Neuron (in vitro differentiated cells): ENCODE measurements around the gene TMEM54.

ENCODE experiments used
- H2AFZ ChIP-seq: one replicate; pipeline ENCODE4 v1.6.1; 2013; ENCODE audit warnings: low read depth, mild to moderate bottlenecking, inconsistent platforms, low read length, moderate library complexity
- H3K27me3 ChIP-seq: one replicate; pipeline ENCODE4 v1.6.1; 2013; ENCODE audit warnings: low read length; ENCODE audit not compliant: insufficient read depth
- H3K36me3 ChIP-seq: one replicate; pipeline ENCODE4 v1.6.1; 2013; ENCODE audit warnings: low read length; ENCODE audit not compliant: insufficient read depth
- H3K4me1 ChIP-seq: one replicate; pipeline ENCODE4 v1.6.1; 2013; ENCODE audit warnings: low read length; ENCODE audit not compliant: insufficient read depth
- H3K4me3 ChIP-seq: 2 replicates; pipeline ENCODE4 v1.5.1; 2013; ENCODE audit warnings: mild to moderate bottlenecking, low read length, moderate library complexity
- H3K9me3 ChIP-seq: one replicate; pipeline ENCODE4 v1.6.1; 2013; ENCODE audit warnings: low read length

TMEM54 gene

GRCh38 chr1:32897082-32898049, 3.8 kb downstream of the TMEM54 start:
- H3K4me1 ChIP-seq: peaks cover 13% of the 10 kb centered on the region
- H3K4me3 ChIP-seq: no peak overlapping the region
- H3K36me3 ChIP-seq: no peaks in the 10 kb centered on the region
- no peak overlapping the region for H2AFZ ChIP-seq
- no peaks in the 10 kb centered on the region for H3K9me3 ChIP-seq
- peaks cover 46% of the 10 kb centered on the region for H3K27me3 ChIP-seq

GRCh38 chr1:32896451-32896850, 4.7 kb downstream of the TMEM54 start:
- no peaks in the 10 kb centered on the region for H3K9me3 ChIP-seq
- H3K4me1 ChIP-seq: peaks cover 13% of the 10 kb centered on the region
- H3K4me3 ChIP-seq: no peak overlapping the region
- H3K36me3 ChIP-seq: no peaks in the 10 kb centered on the region
- peaks cover 38% of the 10 kb centered on the region for H3K27me3 ChIP-seq
- H2AFZ ChIP-seq: no peak overlapping the region

GRCh38 chr1:32895325-32896215, 5.6 kb downstream of the TMEM54 start:
- H3K27me3 ChIP-seq: peaks cover 31% of the 10 kb centered on the region
- peaks cover 12% of the 10 kb centered on the region for H3K4me1 ChIP-seq
- no peaks in the 10 kb centered on the region for H3K36me3 ChIP-seq
- no peak overlapping the region for H2AFZ ChIP-seq
- no peaks in the 10 kb centered on the region for H3K9me3 ChIP-seq
- H3K4me3 ChIP-seq: no peak overlapping the region

GRCh38 chr1:32894681-32895080, 6.5 kb downstream of the TMEM54 start:
- H3K36me3 ChIP-seq: no peaks in the 10 kb centered on the region
- no peak overlapping the region for H3K4me3 ChIP-seq
- peaks cover 11% of the 10 kb centered on the region for H3K4me1 ChIP-seq
- H3K27me3 ChIP-seq: peaks cover 23% of the 10 kb centered on the region
- H2AFZ ChIP-seq: no peak overlapping the region
- no peaks in the 10 kb centered on the region for H3K9me3 ChIP-seq

- Histone ChIP-seq H3K4me3 (peak overlapping the region; percentile 46), H3K27me3 (peaks cover 21% of the 10 kb centered on the region), H2AFZ (peak overlapping the region; percentile 97), H3K4me1 (peaks cover 11% of the 10 kb centered on the region), H3K36me3 (no peaks in the 10 kb centered on the region), H3K9me3 (no peaks in the 10 kb centered on the region)
These were observed 7.1 kb downstream of the TMEM54 start for GRCh38 chr1:32894019-32894600.

GRCh38 chr1:32893198-32894018, 7.8 kb downstream of the TMEM54 start:
- Histone ChIP-seq H2AFZ (peak overlapping the region; percentile 97), H3K4me1 (peaks cover 11% of the 10 kb centered on the region), H3K36me3 (no peaks in the 10 kb centered on the region), H3K9me3 (no peaks in the 10 kb centered on the region), H3K4me3 (peak overlapping the region; percentile 46), H3K27me3 (peaks cover 14% of the 10 kb centered on the region)

GRCh38 chr1:32892368-32893197, 8.6 kb downstream of the TMEM54 start:
- Histone ChIP-seq H2AFZ (peak overlapping the region; percentile 97), H3K9me3 (no peaks in the 10 kb centered on the region), H3K36me3 (no peaks in the 10 kb centered on the region), H3K27me3 (peaks cover 11% of the 10 kb centered on the region), H3K4me1 (peaks cover 11% of the 10 kb centered on the region), H3K4me3 (peak overlapping the region; percentile 46)

- Histone ChIP-seq H3K36me3 (no peaks in the 10 kb centered on the region), H2AFZ (no peak overlapping the region), H3K4me3 (no peak overlapping the region), H3K27me3 (peaks cover 16% of the 10 kb centered on the region), H3K4me1 (peaks cover 11% of the 10 kb centered on the region), H3K9me3 (no peaks in the 10 kb centered on the region)
These were observed 9.6 kb downstream of the TMEM54 start for GRCh38 chr1:32891630-32892029.

GRCh38 chr1:32891241-32891570, 10.0 kb downstream of the TMEM54 start:
- no peaks in the 10 kb centered on the region for H3K36me3 ChIP-seq
- no peak overlapping the region for H3K4me3 ChIP-seq
- H3K27me3 ChIP-seq: peaks cover 14% of the 10 kb centered on the region
- no peak overlapping the region for H2AFZ ChIP-seq
- H3K4me1 ChIP-seq: peaks cover 11% of the 10 kb centered on the region
- no peaks in the 10 kb centered on the region for H3K9me3 ChIP-seq

- no peak overlapping the region for H3K4me3 ChIP-seq
- peaks cover 18% of the 10 kb centered on the region for H3K27me3 ChIP-seq
- H3K36me3 ChIP-seq: no peaks in the 10 kb centered on the region
- no peak overlapping the region for H2AFZ ChIP-seq
- H3K9me3 ChIP-seq: no peaks in the 10 kb centered on the region
- peaks cover 11% of the 10 kb centered on the region for H3K4me1 ChIP-seq
These were observed 10.5 kb downstream of the TMEM54 start for GRCh38 chr1:32890516-32891240.

- Histone ChIP-seq H3K27me3 (peaks cover 26% of the 10 kb centered on the region), H3K4me3 (no peak overlapping the region)
These were observed 11.4 kb downstream of the TMEM54 start for GRCh38 chr1:32889731-32890278.

More at GRCh38 chr1:32889731-32890278, 11.4 kb downstream of the TMEM54 start:
- H3K36me3 ChIP-seq: no peaks in the 10 kb centered on the region
- H3K9me3 ChIP-seq: no peaks in the 10 kb centered on the region
- H3K4me1 ChIP-seq: peaks cover 11% of the 10 kb centered on the region
- no peak overlapping the region for H2AFZ ChIP-seq
